Measurements from ENCODE around the gene ART4.

The ART4 gene

DNA sequence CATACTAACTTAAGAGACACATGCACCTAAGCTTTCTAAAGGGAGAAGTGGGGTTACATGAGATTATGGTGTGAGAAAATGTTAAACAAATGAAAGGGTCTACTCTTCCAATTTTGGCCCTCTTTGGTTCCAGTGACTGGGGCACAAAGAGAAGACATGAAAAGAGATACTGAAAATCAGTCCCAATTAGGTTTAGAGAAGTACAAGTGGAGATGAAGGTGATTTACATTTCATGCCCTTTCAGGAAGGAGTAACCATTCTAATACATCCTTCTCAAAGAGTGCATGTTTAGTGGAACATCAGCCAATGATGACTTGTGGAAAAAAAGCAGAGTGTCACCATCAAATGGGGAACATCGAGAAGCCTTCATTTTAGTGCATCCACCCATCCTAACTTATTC is 27.9 kb upstream of the ART4 start:
- DNase-seq (ENCODE audit: extremely low read depth, low read depth): no peak
- TF ChIP-seq, protein P1, sequence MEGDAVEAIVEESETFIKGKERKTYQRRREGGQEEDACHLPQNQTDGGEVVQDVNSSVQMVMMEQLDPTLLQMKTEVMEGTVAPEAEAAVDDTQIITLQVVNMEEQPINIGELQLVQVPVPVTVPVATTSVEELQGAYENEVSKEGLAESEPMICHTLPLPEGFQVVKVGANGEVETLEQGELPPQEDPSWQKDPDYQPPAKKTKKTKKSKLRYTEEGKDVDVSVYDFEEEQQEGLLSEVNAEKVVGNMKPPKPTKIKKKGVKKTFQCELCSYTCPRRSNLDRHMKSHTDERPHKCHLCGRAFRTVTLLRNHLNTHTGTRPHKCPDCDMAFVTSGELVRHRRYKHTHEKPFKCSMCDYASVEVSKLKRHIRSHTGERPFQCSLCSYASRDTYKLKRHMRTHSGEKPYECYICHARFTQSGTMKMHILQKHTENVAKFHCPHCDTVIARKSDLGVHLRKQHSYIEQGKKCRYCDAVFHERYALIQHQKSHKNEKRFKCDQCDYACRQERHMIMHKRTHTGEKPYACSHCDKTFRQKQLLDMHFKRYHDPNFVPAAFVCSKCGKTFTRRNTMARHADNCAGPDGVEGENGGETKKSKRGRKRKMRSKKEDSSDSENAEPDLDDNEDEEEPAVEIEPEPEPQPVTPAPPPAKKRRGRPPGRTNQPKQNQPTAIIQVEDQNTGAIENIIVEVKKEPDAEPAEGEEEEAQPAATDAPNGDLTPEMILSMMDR (IDR thresholded peaks at IDR 0.05; ENCODE audit: low read depth, low read length): no peak

DNA sequence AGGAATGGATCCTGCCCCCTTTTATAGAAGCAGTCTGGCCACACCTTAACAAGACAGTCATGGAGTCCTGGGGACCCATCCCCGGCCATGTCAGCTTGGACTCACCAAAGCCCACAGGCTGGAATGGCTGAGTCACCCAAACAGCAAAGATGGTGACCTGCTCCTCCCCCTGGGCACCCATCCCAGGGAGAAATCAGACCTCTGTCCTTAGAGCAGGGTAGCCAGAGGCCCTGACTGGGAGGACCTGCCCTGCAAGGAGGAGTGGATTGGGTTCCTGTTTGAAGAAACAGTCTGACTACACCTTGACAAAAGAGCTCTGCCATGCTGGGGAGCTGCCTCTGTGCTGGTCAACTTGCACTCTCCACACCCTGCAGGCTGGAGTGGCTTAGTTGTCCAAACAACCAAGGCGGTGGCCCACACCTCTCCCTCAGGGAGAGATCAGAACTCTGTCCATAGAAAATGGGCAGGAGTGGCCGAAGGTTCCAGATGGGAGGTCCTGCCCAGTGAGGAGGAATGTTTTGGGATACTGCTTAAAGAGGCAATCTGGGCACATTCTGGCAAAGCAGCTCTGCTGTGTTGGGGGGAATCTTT is 25.7 kb upstream of the ART4 start:
- TF ChIP-seq, protein P1 (IDR thresholded peaks at IDR 0.05; ENCODE audit: low read depth, low read length): no peak

DNA sequence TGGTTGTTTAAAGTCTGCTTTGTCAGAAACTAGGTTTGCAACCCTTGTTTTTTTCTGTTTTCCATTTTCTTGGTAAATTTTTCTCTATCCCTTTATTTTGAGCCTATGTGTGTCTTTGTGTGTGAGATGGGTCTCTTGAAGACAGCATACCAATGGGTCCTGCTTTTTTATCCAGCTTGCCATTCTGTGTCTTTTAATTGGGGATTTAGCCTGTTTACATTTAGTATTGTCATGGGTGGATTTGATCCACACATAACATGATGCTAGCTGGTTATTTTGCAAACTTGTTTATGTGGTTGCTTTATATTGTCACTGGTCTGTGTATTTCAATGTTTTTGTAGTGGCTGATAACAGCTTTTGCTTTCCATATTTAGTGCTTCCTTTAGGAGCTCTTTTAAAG is 17.2 kb upstream of the ART4 start:
- TF ChIP-seq, protein P1 (IDR thresholded peaks at IDR 0.05; ENCODE audit: low read depth, low read length): no peak
- no peak for DNase-seq (ENCODE audit: extremely low read depth, low read depth)

More for the DNA sequence above, 25.7 kb upstream of the ART4 start:
- no peak for DNase-seq (ENCODE audit: extremely low read depth, low read depth)

DNA sequence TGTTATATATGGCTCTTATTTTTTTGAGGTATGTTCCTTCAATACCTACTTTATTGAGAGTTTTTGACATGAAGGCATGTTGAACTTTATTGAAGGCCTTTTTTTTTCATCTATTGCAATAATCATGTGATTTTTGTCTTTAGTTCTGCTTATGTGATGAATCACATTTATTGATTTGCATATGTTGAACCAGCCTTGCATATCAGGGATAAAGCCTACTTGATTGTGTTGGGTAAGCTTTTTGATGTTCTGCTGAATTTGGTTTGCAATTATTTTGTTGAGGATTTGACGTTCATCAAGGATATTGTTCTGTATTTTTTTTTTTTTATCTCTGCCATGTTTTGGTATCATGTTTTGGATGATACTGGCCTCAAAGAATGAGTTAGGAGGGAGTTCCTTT is 15.2 kb upstream of the ART4 start:
- TF ChIP-seq, protein P1 (IDR thresholded peaks at IDR 0.05; ENCODE audit: low read depth, low read length): no peak
- DNase-seq (ENCODE audit: extremely low read depth, low read depth): no peak

DNA sequence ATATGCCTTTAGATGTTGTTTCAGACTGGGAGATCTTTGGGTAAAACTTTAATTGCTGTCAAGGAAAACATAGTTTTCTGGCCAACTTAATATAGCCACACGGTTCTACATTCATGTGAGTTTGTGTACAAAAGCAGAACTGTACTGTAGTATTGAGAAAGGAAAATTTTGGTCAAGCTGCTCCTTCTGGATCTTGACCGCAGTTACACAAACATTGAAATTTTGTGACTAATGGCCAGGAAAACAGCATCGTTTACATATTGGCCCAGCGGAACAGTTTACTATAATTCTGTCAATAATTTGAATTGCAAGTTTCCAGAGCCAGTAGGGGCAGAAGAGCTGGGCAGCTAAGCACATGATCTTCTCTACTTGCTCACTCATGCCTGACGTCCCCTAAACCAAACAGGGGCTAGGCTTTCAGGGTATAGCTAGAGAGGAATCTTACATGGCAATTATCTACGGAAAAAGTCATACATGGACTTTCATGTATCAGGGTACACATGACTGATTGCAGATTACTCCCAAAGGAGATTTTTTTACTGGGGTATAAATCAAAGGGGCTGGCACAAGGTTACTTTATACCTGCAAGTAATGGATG is 11.4 kb upstream of the ART4 start:
- no peak for DNase-seq (ENCODE audit: extremely low read depth, low read depth)
- TF ChIP-seq, protein P1 (IDR thresholded peaks at IDR 0.05; ENCODE audit: low read depth, low read length): no peak

DNA sequence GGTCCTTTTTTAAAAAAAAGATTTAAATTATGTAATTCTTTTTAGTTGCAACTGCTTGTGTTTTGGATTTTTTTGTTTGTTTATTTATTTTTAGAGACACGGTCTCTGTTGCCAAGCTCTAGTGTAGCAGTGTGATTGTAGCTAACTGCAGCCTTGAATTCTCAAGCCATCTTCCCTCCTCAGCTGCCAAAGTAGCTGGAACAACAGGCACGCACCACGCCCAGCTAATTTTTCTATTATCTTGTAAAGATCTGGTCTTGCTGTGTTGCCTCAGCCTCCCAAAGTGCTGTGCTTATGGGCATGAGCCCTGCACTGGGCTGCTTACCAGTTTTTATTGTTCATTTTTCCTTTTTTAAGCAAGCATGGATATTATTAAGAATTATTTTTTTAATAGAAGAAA is 10.6 kb upstream of the ART4 start:
- TF ChIP-seq, protein P1 (IDR thresholded peaks at IDR 0.05; ENCODE audit: low read depth, low read length): no peak
- DNase-seq (ENCODE audit: extremely low read depth, low read depth): no peak

DNA sequence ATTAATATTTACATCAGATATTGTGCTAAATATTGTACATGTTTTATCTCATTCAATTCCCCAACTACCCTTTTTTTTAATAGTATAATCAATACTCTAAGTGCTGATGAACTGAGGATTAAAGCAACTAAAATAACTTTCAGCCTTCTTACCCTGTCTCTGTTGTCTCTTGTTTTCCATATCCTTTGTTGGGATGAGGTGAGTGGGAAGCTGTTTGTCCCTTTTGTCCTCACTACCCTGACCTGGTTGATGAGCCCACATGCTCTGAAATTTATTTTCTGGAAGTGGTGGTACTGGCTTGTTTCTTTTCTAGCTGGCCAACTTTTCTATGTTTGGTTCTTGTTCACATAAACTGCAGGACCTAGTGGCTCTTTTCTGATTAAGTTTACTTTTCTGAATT is 9.6 kb upstream of the ART4 start:
- DNase-seq (ENCODE audit: extremely low read depth, low read depth): no peak
- TF ChIP-seq, protein P1 (IDR thresholded peaks at IDR 0.05; ENCODE audit: low read depth, low read length): no peak

Data from AG09319 (cell line).